Erythroblast (primary cell): ENCODE results near the gene CERT1.

ENCODE experiments used
- GATA1 ChIP-seq: IDR thresholded peaks from 2 replicates; pipeline ENCODE4 v1.6.1; 2011; ENCODE audit warnings: low read depth, mild to moderate bottlenecking, control low read depth, low read length, moderate library complexity
- POLR2A ChIP-seq: IDR thresholded peaks from 2 replicates; pipeline ENCODE4 v1.6.1; 2011; ENCODE audit warnings: mild to moderate bottlenecking, low read length

GRCh38 chr5:75553358-75553757 is 41.9 kb upstream of the CERT1 start:
- TF ChIP-seq POLR2A (no peak), GATA1 (no peak)
